ENCODE results near the gene RNASEH1.
"Not testable (repeated sequence)": the region's sequence is repeated elsewhere in the genome, so short reads cannot be mapped to it uniquely, and the experiment has no call there.

GRCh38 chr2:3515438-3515837 is 42.7 kb downstream of the RNASEH1 start:
- not testable (repeated sequence) for TF ChIP-seq CTCF (IDR thresholded peaks at IDR 0.05; ENCODE audit: control extremely low read depth in 1 of 3, insufficient read depth in 1 of 3, low read depth in 1 of 3, low read length in 3 of 3); EP300 (IDR thresholded peaks at IDR 0.05; ENCODE audit: borderline replicate concordance in 1 of 2, low read depth in 2 of 2, low read length in 2 of 2); ZNF274 (IDR thresholded peaks at IDR 0.05; ENCODE audit: borderline replicate concordance, extremely low read depth, low read length); NANOG (IDR thresholded peaks at IDR 0.05; ENCODE audit: insufficient read depth, low read depth, low read length, poor library complexity, severe bottlenecking); EZH2 (IDR thresholded peaks at IDR 0.05; ENCODE audit: low read depth, low read length, severe bottlenecking)

All from H1 (cell line).